OCI-LY3 (cell line): ENCODE results near the gene TULP4.

ENCODE experiments used
- CTCF ChIP-seq: fragments of 200-600, 300-600 bp; sonication (generic); IDR thresholded peaks from 2 replicates; pipeline ENCODE4 v1.5.1; 2014; ENCODE audit warnings: antibody characterized with exemption, low read length, low read depth
- EZH2phosphoT487 ChIP-seq: fragments of 200-600 bp; shearing (Covaris generic); IDR thresholded peaks from 2 replicates; pipeline ENCODE4 v1.6.1; 2018; ENCODE audit warnings: antibody characterized with exemption, mixed run types, low read depth

- no peak for TF ChIP-seq CTCF
- no peak for TF ChIP-seq EZH2phosphoT487
Observed at GRCh38 chr6:158327211-158327610, 14.9 kb downstream of the TULP4 start.
